HepG2 (cell line): ENCODE data around the gene BCLAF1. TPM values are rescaled to one million over a fixed set of nuclear protein-coding genes. Genes with fewer than 3 reads are reported as not detected.

Experiments
- AHR ChIP-seq: IDR thresholded peaks from 2 replicates; pipeline ENCODE4 v1.6.1; 2018; ENCODE audit warnings: missing genetic modification reagents, missing compliant biosample characterization
- DNMT1 ChIP-seq: sonication (generic); formaldehyde crosslinking; IDR thresholded peaks from 2 replicates; pipeline ENCODE4 v1.5.1; 2020; ENCODE audit warnings: mild to moderate bottlenecking, missing genetic modification reagents
- E2F2 ChIP-seq: sonication (generic); formaldehyde crosslinking; IDR thresholded peaks from 2 replicates; pipeline ENCODE4 v1.4.0; 2020; ENCODE audit warnings: missing genetic modification reagents, borderline replicate concordance
- HOXA3 ChIP-seq: sonication (generic); formaldehyde crosslinking; IDR thresholded peaks from 2 replicates; pipeline ENCODE4 v1.5.0; 2020; ENCODE audit warnings: missing genetic modification reagents
- KDM6A ChIP-seq: IDR thresholded peaks from 2 replicates; pipeline ENCODE4 v1.6.1; 2016; ENCODE audit warnings: low read depth
- MIXL1 ChIP-seq: IDR thresholded peaks from 2 replicates; pipeline ENCODE4 v1.6.1; 2016
- NFE2L2 ChIP-seq: fragments of 150-350 bp; IDR thresholded peaks from 2 replicates; pipeline ENCODE4 v1.6.1; 2014; ENCODE audit warnings: low read length
- PLSCR1 ChIP-seq: sonication (generic); formaldehyde crosslinking; IDR thresholded peaks from 2 replicates; pipeline ENCODE4 v1.5.0; 2020; ENCODE audit warnings: missing genetic modification reagents, mild to moderate bottlenecking, borderline replicate concordance
- RAD21 ChIP-seq: fragments of 450-650 bp; formaldehyde crosslinking; IDR thresholded peaks from 2 replicates; pipeline ENCODE4 v1.5.0; 2020; ENCODE audit warnings: mild to moderate bottlenecking
- REL ChIP-seq: sonication (generic); formaldehyde crosslinking; conservative IDR thresholded peaks from 2 replicates; pipeline ENCODE4 v1.8.0; 2022; ENCODE audit warnings: mild to moderate bottlenecking, missing genetic modification reagents, moderate library complexity
- SKIL ChIP-seq: sonication (generic); formaldehyde crosslinking; IDR thresholded peaks from 2 replicates; pipeline ENCODE4 v1.8.0; 2022; ENCODE audit warnings: missing genetic modification reagents, mild to moderate bottlenecking, moderate library complexity, borderline replicate concordance
- ZBTB20 ChIP-seq: sonication (generic); formaldehyde crosslinking; IDR thresholded peaks from 2 replicates; pipeline ENCODE4 v1.8.1; 2023; ENCODE audit warnings: missing genetic modification reagents, low read depth, mild to moderate bottlenecking, borderline replicate concordance
- ZFYVE20 ChIP-seq: sonication (generic); formaldehyde crosslinking; IDR thresholded peaks from 2 replicates; pipeline ENCODE4 v1.8.0; 2023; ENCODE audit warnings: low read depth, mild to moderate bottlenecking, moderate library complexity, missing genetic modification reagents, borderline replicate concordance
- ZNF331 ChIP-seq: sonication (generic); formaldehyde crosslinking; IDR thresholded peaks from 2 replicates; pipeline ENCODE4 v1.4.0; 2020; ENCODE audit warnings: missing genetic modification reagents
- polyA plus RNA-seq, 8 experiments: library from polyadenylated mRNA; depleted of rRNA in 3 of 8; stranded (reverse) in 7 of 8; unstranded in 1 of 8; fragments of >200 nt; fragmentation: Illumina TruSeq in 4 of 8; extraction: Trizol in 4 of 8; gene quantifications; 2 replicates each; pipeline versions ENCODE4 v1.2.1 to v1.2.3, GENCODE V29; 2011 to 2016; ENCODE audit warnings: low read depth in 4 of 8, missing spikeins in 1 of 8, mixed read lengths in 1 of 8; ENCODE audit not compliant: insufficient read depth in 1 of 8
- total RNA-seq, 5 experiments: library from RNA; depleted of rRNA; stranded (reverse); fragments of >200 nt; fragmentation: Illumina TruSeq; extraction: Trizol; gene quantifications; 2 replicates each; pipeline ENCODE4 v1.2.3, GENCODE V29; 2016; ENCODE audit warnings: low read depth in 1 of 5
- TF ChIP-seq, protein P1 (sequence below): IDR thresholded peaks from 2 replicates; pipeline ENCODE4 v1.4.0; 2020; ENCODE audit warnings: mild to moderate bottlenecking, missing genetic modification reagents
- TF ChIP-seq, protein P2 (sequence below): sonication (generic); formaldehyde crosslinking; IDR thresholded peaks from 2 replicates; pipeline ENCODE4 v1.8.0; 2022; ENCODE audit warnings: low read depth, missing genetic modification reagents

The BCLAF1 gene
- total and polyA plus RNA-seq, 2 of the 13 experiments (the other 11 are each of a cell fraction or from before 2014, with no cell fraction given): 55.3 to 292 TPM

GRCh38 chr6:136317021-136317694, 27.5 kb upstream of the BCLAF1 start (continued):
- TF ChIP-seq E2F2 (CRISPR knock-in tag): no peak
- TF ChIP-seq MIXL1 (CRISPR knock-in tag): peak; percentile 44; the same call in 1 of the 2 replicates
- TF ChIP-seq, protein P1, sequence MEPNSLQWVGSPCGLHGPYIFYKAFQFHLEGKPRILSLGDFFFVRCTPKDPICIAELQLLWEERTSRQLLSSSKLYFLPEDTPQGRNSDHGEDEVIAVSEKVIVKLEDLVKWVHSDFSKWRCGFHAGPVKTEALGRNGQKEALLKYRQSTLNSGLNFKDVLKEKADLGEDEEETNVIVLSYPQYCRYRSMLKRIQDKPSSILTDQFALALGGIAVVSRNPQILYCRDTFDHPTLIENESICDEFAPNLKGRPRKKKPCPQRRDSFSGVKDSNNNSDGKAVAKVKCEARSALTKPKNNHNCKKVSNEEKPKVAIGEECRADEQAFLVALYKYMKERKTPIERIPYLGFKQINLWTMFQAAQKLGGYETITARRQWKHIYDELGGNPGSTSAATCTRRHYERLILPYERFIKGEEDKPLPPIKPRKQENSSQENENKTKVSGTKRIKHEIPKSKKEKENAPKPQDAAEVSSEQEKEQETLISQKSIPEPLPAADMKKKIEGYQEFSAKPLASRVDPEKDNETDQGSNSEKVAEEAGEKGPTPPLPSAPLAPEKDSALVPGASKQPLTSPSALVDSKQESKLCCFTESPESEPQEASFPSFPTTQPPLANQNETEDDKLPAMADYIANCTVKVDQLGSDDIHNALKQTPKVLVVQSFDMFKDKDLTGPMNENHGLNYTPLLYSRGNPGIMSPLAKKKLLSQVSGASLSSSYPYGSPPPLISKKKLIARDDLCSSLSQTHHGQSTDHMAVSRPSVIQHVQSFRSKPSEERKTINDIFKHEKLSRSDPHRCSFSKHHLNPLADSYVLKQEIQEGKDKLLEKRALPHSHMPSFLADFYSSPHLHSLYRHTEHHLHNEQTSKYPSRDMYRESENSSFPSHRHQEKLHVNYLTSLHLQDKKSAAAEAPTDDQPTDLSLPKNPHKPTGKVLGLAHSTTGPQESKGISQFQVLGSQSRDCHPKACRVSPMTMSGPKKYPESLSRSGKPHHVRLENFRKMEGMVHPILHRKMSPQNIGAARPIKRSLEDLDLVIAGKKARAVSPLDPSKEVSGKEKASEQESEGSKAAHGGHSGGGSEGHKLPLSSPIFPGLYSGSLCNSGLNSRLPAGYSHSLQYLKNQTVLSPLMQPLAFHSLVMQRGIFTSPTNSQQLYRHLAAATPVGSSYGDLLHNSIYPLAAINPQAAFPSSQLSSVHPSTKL (CRISPR knock-in tag): peak; percentile 22; the same call in 1 of the 2 replicates
- no peak for TF ChIP-seq ZNF331 (CRISPR knock-in tag)
- no peak for TF ChIP-seq REL (CRISPR knock-in tag)
- TF ChIP-seq, protein P2, sequence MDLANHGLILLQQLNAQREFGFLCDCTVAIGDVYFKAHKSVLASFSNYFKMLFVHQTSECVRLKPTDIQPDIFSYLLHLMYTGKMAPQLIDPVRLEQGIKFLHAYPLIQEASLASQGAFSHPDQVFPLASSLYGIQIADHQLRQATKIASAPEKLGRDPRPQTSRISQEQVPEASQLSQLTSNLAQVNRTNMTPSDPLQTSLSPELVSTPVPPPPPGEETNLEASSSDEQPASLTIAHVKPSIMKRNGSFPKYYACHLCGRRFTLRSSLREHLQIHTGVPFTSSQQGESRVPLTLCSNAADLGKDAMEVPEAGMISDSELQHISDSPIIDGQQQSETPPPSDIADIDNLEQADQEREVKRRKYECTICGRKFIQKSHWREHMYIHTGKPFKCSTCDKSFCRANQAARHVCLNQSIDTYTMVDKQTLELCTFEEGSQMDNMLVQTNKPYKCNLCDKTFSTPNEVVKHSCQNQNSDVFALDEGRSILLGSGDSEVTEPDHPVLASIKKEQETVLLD (CRISPR knock-in tag): no peak
- 0 out of 2 replicates have a peak, but pooled peaks have one; percentile 4 for TF ChIP-seq NFE2L2
- TF ChIP-seq HOXA3 (CRISPR knock-in tag): no peak
- TF ChIP-seq RAD21: peak; percentile 69
- TF ChIP-seq KDM6A (CRISPR knock-in tag): no peak
- TF ChIP-seq ZFYVE20 (CRISPR knock-in tag): no peak
- no peak for TF ChIP-seq DNMT1 (CRISPR knock-in tag)
- TF ChIP-seq AHR (CRISPR knock-in tag): no peak
- TF ChIP-seq SKIL: no peak
- TF ChIP-seq ZBTB20: no peak
- TF ChIP-seq PLSCR1: no peak
- TF ChIP-seq, all 625 proteins: peak for 14
